Heart left ventricle (tissue), 13 donors: Measurements from ENCODE around the gene ULBP3.

ENCODE experiments used
- POLR2A ChIP-seq, 2 donors: fragments of 450-650 bp; IDR thresholded peaks; one replicate each; pipeline ENCODE4 v1.6.1; 2017; ENCODE audit warnings: antibody characterized with exemption in 2 of 2, mild to moderate bottlenecking in 2 of 2, moderate library complexity in 2 of 2
- TF ChIP-seq, protein P1 (sequence below), 12 donors: fragments of 200-600 bp; sonication (generic) in 4 of 12; IDR thresholded peaks; one replicate each; pipeline versions ENCODE4 v1.5.0 to v1.8.0; 2018 to 2022; ENCODE audit warnings: antibody characterized with exemption in 12 of 12, mild to moderate bottlenecking in 5 of 12
- donor health status: ischemic (EF 13 %, LVEDD 7.1; RV severe dilation, severe dysfunction).
- donor health status: DM: no; HTN: yes; CAD: no.
- donor health status: DM: no; HTN: no; CAD: no.
- donor health status: ischemic (EF 25% LVEDD 6.9; RV normal size, moderate dysfunction).
- donor health status: ischemic (EF 25% LVEDD 5.7; RV mildly dilated, moderate dysfunction).
- donor health status: ischemic (EF 35%, LVEDD 5.7; RV mildly dilated, moderate dysfunction).
- donor health status: nonischemic (EF 11% LVEDD 7.7; RV severe dilation, severe dysfunction).
- donor health status: DM: yes; HTN: yes; CAD: no.
- donor health status: PGD.
- donor health status: ischemic (EF 29% LVEDD 5.4; RV normal size, mild dysfunction).
- donor health status: nonischemic (EF 23%, LVEDD 6.1; RV moderate dilation, normal function).

DNA sequence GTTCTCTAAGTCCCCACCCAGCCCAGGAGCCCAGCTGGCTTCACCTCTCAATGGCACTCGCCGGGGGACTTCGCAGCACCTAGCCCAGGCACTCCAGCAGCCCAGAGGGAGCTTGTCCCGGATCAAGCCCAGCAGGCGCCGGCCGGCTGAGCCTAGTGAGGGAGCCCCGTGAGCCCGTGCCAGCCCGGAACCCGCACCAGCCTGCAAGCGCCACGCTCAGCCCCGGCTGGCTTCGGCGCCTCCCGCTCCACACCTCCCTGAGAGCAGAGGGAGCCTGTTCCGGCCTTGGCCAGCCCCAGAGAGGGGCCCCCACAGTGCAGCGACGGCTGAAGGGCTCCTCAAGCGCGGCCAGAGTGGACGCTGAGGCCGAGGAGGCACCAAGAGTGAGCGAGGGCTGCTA lies 46.8 kb upstream of the ULBP3 start:
- TF ChIP-seq, protein P1, sequence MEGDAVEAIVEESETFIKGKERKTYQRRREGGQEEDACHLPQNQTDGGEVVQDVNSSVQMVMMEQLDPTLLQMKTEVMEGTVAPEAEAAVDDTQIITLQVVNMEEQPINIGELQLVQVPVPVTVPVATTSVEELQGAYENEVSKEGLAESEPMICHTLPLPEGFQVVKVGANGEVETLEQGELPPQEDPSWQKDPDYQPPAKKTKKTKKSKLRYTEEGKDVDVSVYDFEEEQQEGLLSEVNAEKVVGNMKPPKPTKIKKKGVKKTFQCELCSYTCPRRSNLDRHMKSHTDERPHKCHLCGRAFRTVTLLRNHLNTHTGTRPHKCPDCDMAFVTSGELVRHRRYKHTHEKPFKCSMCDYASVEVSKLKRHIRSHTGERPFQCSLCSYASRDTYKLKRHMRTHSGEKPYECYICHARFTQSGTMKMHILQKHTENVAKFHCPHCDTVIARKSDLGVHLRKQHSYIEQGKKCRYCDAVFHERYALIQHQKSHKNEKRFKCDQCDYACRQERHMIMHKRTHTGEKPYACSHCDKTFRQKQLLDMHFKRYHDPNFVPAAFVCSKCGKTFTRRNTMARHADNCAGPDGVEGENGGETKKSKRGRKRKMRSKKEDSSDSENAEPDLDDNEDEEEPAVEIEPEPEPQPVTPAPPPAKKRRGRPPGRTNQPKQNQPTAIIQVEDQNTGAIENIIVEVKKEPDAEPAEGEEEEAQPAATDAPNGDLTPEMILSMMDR (IDR thresholded peaks at IDR 0.05), result no peak
- TF ChIP-seq POLR2A (IDR thresholded peaks at IDR 0.05), result no peak
